ENCODE results near the gene KRTAP19-7. TPM values are rescaled to one million over a fixed set of nuclear protein-coding genes. Genes with fewer than 3 reads are reported as not detected.

Gene KRTAP19-7
- total and polyA plus RNA-seq, 2 of the 8 experiments (the other 6 are each of a cell fraction or from before 2014, with no cell fraction given): not detected

DNA sequence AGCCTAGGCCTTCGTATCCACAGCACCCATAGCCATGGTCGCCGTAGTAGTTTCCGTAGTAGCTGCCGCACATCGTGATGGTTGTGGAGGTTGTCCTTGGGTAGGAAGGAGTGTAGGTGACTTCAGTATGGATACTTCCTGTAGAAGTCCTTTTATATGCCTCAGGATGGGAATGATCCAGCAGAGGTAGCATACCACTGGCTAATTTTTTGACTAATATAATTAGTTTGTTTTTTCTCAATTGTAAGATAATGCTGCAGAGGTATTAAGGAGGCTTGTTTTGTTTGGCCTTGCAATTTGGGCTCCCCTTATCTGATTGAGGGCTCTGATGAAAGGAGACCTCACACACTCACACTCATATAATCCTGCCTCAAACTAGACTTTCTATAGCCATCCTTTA lies 37.7 kb upstream of the KRTAP19-7 start, which contains the start of gene KRTAP6-2:
Gene KRTAP6-2, minus strand, starts transcription at position 101 of the 400 bp plus-strand sequence. Its CDS starts 28 bp downstream, at position 73.
- Histone ChIP-seq H4K20me1 (replicated peaks in 1 of 2; ENCODE audit: control insufficient read depth in 1 of 2, insufficient read depth in 2 of 2, low read length in 2 of 2) (no peaks in the 10 kb centered on the region), H3K18ac (ENCODE audit: extremely low read depth, low read length) (no peak within 1 kb of the TSS), H3K4me1 (replicated peaks in 1 of 4; ENCODE audit: control insufficient read depth in 3 of 4, insufficient read depth in 4 of 4, low read length in 3 of 4) (no peaks in the 10 kb centered on the region), H3K4me2 (ENCODE audit: insufficient read depth in 1 of 2, low read depth in 2 of 2, low read length in 2 of 2) (no peak within 1 kb of the TSS), H3K23me2 (ENCODE audit: low read depth, low read length) (no peaks in the 10 kb centered on the region), H3K14ac (ENCODE audit: insufficient read length) (no peak within 1 kb of the TSS), H3K23ac (ENCODE audit: insufficient read length) (no peak within 1 kb of the TSS), H2AK5ac (ENCODE audit: low read depth, low read length) (no peak within 1 kb of the TSS), H2BK120ac (replicated peaks; ENCODE audit: low read depth, low read length) (no peak within 1 kb of the TSS), H3K56ac (replicated peaks; ENCODE audit: insufficient read length, low read depth, low read length) (no peak within 1 kb of the TSS), H3K79me2 (ENCODE audit: control insufficient read depth in 1 of 2, insufficient read depth in 2 of 2, low read length in 2 of 2) (no peaks in the 10 kb centered on the region), H3K27me3 (replicated peaks in 1 of 4; ENCODE audit: control insufficient read depth in 3 of 4, extremely low read depth in 1 of 4, insufficient read depth in 3 of 4, low read length in 3 of 4) (no peaks in the 10 kb centered on the region), H3K4ac (replicated peaks; ENCODE audit: insufficient read length, low read depth, low read length) (no peak within 1 kb of the TSS), H3K9ac (replicated peaks in 1 of 4; ENCODE audit: extremely low read depth in 1 of 4, low read depth in 3 of 4, low read length in 3 of 4) (no peak within 1 kb of the TSS), H3K4me3 (ENCODE audit: extremely low read depth in 1 of 4, insufficient read depth in 2 of 4, low read depth in 3 of 4, low read length in 4 of 4) (no peak within 1 kb of the TSS), H2BK12ac (ENCODE audit: low read depth, low read length) (no peak within 1 kb of the TSS), H2BK15ac (ENCODE audit: low read length) (no peak within 1 kb of the TSS), H3K79me1 (ENCODE audit: low read depth, low read length) (no peaks in the 10 kb centered on the region), H3K27ac (ENCODE audit: low read depth, low read length) (no peak within 1 kb of the TSS), H4K91ac (replicated peaks; ENCODE audit: insufficient read length, low read length) (no peak within 1 kb of the TSS), H4K8ac (ENCODE audit: extremely low read depth, insufficient read depth, low read length) (no peak within 1 kb of the TSS), H2BK20ac (ENCODE audit: low read length) (no peak within 1 kb of the TSS), H2BK5ac (ENCODE audit: low read depth, low read length) (no peak within 1 kb of the TSS), H2AFZ (ENCODE audit: low read length) (no peak within 1 kb of the TSS), H3K9me3 (ENCODE audit: insufficient read depth in 2 of 2, low read depth in 1 of 2, low read length in 1 of 2) (no peaks in the 10 kb centered on the region), H4K5ac (ENCODE audit: insufficient read length, low read depth, low read length) (no peak within 1 kb of the TSS), H3K36me3 (ENCODE audit: control insufficient read depth in 2 of 4, insufficient read depth in 4 of 4, low read length in 3 of 4) (no peaks in the 10 kb centered on the region)
- CTCF ChIA-PET (ENCODE audit: partially characterized antibody): interaction anchor here (0.9 kb wide), 1 partner anchor 93 kb away, joined by 3 read pairs; no protein-coding TSS in a partner anchor
- DNase-seq (ENCODE audit: low read depth in 1 of 2, low spot score in 2 of 2): no peak
- POLR2A ChIA-PET (ENCODE audit: partially characterized antibody): no interaction called here
- no peak for FAIRE-seq
- 98% methylated on average over 6 of the region's 6 CpGs; no CpG with 5 or more reads in 1 of the 2 experiments for WGBS, 2 experiments (ENCODE audit: extremely low coverage in 1 of 2, insufficient coverage in 1 of 2, insufficient read length in 1 of 2, insufficient replicate concordance in 2 of 2, low coverage in 1 of 2, low lambda C conversion rate in 2 of 2, missing lambda C conversion rate in 1 of 2)
- TF ChIP-seq RFX5 (IDR thresholded peaks at IDR 0.05; ENCODE audit: borderline replicate concordance, low read depth, low read length): no peak
- no peak for TF ChIP-seq CTCF (IDR thresholded peaks at IDR 0.05; ENCODE audit: control extremely low read depth in 1 of 3, insufficient read depth in 1 of 3, low read depth in 1 of 3, low read length in 3 of 3)
- no peak for TF ChIP-seq CHD2 (IDR thresholded peaks at IDR 0.05; ENCODE audit: low read length)
- TF ChIP-seq BCL11A (IDR thresholded peaks at IDR 0.05; ENCODE audit: low read depth in 2 of 2, low read length in 2 of 2): no peak
- TF ChIP-seq RBBP5 (IDR thresholded peaks at IDR 0.05; ENCODE audit: borderline replicate concordance, low read depth, low read length): no peak
- no peak for TF ChIP-seq TCF12 (IDR thresholded peaks at IDR 0.05; ENCODE audit: low read depth, low read length)
- TF ChIP-seq GABPA (IDR thresholded peaks at IDR 0.05; ENCODE audit: borderline replicate concordance, insufficient read depth, low read length): no peak
- TF ChIP-seq POU5F1 (IDR thresholded peaks at IDR 0.05; ENCODE audit: low read depth, low read length): no peak
- no peak for TF ChIP-seq EGR1 (IDR thresholded peaks at IDR 0.05; ENCODE audit: borderline replicate concordance, low read depth, low read length)
- no peak for TF ChIP-seq RAD21 (IDR thresholded peaks at IDR 0.05 in 1 of 2, conservative IDR thresholded peaks at IDR 0.05 in 1 of 2; ENCODE audit: low read depth in 2 of 2, low read length in 2 of 2)
- TF ChIP-seq RXRA (IDR thresholded peaks at IDR 0.05; ENCODE audit: insufficient read depth, low read depth, low read length): no peak
- TF ChIP-seq KDM4A (IDR thresholded peaks at IDR 0.05; ENCODE audit: low read depth, low read length, severe bottlenecking): no peak
